Spleen (tissue), 7 donors: ENCODE measurements around the gene LRRC8E.

ENCODE experiments used
- CTCF ChIP-seq, 11 experiments: fragments of 200-600 bp in 7 of 11; fragments of 450-650 bp in 4 of 11; sonication (generic) in 4 of 11; IDR thresholded peaks in 8 of 11; conservative IDR thresholded peaks in 3 of 11; 1 replicate in 7 of 11; 2 replicates in 4 of 11; pipeline versions ENCODE4 v1.4.0 to v1.8.0; 2016 to 2021; ENCODE audit warnings: antibody characterized with exemption in 11 of 11, inconsistent platforms in 4 of 11, mild to moderate bottlenecking in 1 of 11
- POLR2AphosphoS5 ChIP-seq, 3 donors: sonication (generic); formaldehyde crosslinking; IDR thresholded peaks; one replicate each; pipeline ENCODE4 v1.5.1; 2017; ENCODE audit warnings: antibody characterized with exemption in 3 of 3
- donor health status: DM: no; HTN: no; CAD: no; lungs with moderate emphysema.
- donor health status: DM: no; HTN: no; CAD: no.
- donor health status: DM: no; HTN: no; CAD: no.

GRCh38 chr19:7885818-7886217 lies 2.5 kb upstream of the LRRC8E start:
- TF ChIP-seq POLR2AphosphoS5 (IDR thresholded peaks at IDR 0.05), result no peak
- TF ChIP-seq CTCF (IDR thresholded peaks at IDR 0.05 in 8 of 11, conservative IDR thresholded peaks at IDR 0.05 in 3 of 11), result no peak
